Activated CD4-positive, alpha-beta memory T cell treated with anti-CD3 and anti-CD28 coated beads, Interleukin-2, amount 10 ng/mL, durations not matched to agents 7 days and 5 days (primary cell): ENCODE measurements around the gene ICAM1. TPM values are rescaled to one million over a fixed set of nuclear protein-coding genes. Genes with fewer than 3 reads are reported as not detected.
"Not testable (repeated sequence)": the region's sequence is repeated elsewhere in the genome, so short reads cannot be mapped to it uniquely, and the experiment has no call there.

Experiments
- CTCF ChIA-PET: fragments of 350-600 bp; sonication (Branson Sonifier 250); formaldehyde crosslinking; loops from one replicate; lab custom pipeline; 2021; ENCODE audit warnings: antibody characterized with exemption, inconsistent platforms; lab: Charles Lee
- POLR2A ChIA-PET: fragments of 350-600 bp; sonication (Branson Sonifier 250); formaldehyde crosslinking; loops from one replicate; lab custom pipeline; 2021; ENCODE audit warnings: antibody characterized with exemption; lab: Charles Lee
- DNase-seq: peaks from one replicate; pipeline ENCODE4 v3.0.0-alpha.2; 2020
- H3K27ac Mint-ChIP-seq: one replicate; pipeline ENCODE4 v1.8.0; 2021; ENCODE audit warnings: mild to moderate bottlenecking, mixed read lengths
- H3K27me3 Mint-ChIP-seq: one replicate; pipeline ENCODE4 v1.8.0; 2021; ENCODE audit warnings: mixed read lengths
- H3K36me3 Mint-ChIP-seq: one replicate; pipeline ENCODE4 v1.8.0; 2021; ENCODE audit warnings: low read depth, mixed read lengths
- H3K4me1 Mint-ChIP-seq: one replicate; pipeline ENCODE4 v1.8.0; 2021; ENCODE audit warnings: mixed read lengths
- H3K4me3 Mint-ChIP-seq: one replicate; pipeline ENCODE4 v1.8.0; 2021; ENCODE audit warnings: mild to moderate bottlenecking, mixed read lengths
- H3K9me3 Mint-ChIP-seq: one replicate; pipeline ENCODE4 v1.8.0; 2021; ENCODE audit warnings: mixed read lengths
- total RNA-seq, 2 experiments: library from RNA; stranded (reverse); gene quantifications; one replicate each; pipeline ENCODE4 v1.2.3, GENCODE V29; 2021

The ICAM1 gene
- total RNA-seq, 2 experiments from 2014 or later, result 23.8 to 24.3 TPM

DNA sequence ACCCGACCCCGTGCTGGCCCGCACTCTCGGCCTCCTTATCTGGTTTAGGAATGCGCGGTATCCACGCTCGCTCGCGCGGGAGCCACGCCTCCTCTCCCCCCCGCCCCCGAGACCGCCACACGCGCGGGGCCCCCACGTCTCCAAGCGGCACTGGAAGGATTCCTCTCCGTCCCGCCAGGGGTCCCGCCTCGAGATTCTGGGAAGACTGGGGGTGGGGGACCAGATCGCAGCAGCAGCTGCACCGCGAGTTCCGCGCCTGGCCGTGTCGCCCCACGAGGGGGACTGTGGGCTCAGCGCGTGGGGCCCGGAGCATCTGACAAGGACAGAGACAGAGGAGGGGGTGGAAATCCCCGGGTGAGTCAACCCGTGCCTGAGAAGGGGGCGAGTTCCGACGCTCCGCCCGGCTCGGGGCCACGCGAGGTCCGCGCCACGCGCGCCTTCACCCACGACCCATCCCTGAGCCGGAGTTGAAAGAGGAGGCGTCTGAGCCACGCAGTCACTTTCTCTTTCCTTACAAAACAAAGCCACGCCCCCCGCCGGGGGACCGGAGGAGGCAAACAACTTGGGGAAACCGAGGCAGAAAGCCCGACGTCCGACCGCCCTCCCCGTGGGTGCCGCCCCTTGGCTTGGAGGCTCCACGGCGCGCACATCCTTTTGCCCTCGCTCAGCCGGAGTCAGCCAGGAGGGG is 40.6 kb upstream of the ICAM1 start:
- ChIA-PET CTCF (interaction anchor here (5.5 kb wide), 1 partner anchor 20 kb away, joined by 51 read pairs; the partner anchor contains the start of gene MRPL4), POLR2A (interaction anchor here (1.3 to 2.6 kb wide), 3 partner anchors 20 to 38 kb away, joined by 3 to 8 read pairs (median 3); partner anchors contain the start of gene DNMT1)
- Mint-ChIP-seq H3K27me3 (no peaks in the 10 kb centered on the region), H3K36me3 (no peaks in the 10 kb centered on the region), H3K4me1 (peaks cover 17% of the 10 kb centered on the region), H3K4me3 (peak overlapping the region; percentile 86), H3K9me3 (no peaks in the 10 kb centered on the region), H3K27ac (peak overlapping the region; percentile 52)
- DNase-seq, result peak; percentile 50

- ChIA-PET CTCF (interaction anchor here (0.9 to 3.8 kb wide), 4 partner anchors 11 to 36 kb away, joined by 3 to 19 read pairs (median 4); partner anchors contain the start of gene DNMT1), POLR2A (interaction anchor here (1.3 kb wide), 3 partner anchors 19 to 38 kb away, joined by 3 to 4 read pairs (median 3); partner anchors contain the start of gene DNMT1)
Measured at GRCh38 chr19:10230861-10231611, 39.9 kb upstream of the ICAM1 start, which contains the start of gene S1PR2. S1PR2 (minus strand) TSS chr19:10231331; CDS start chr19:10224905, 6,426 bp downstream.

GRCh38 chr19:10231612-10232228 is 39.2 kb upstream of the ICAM1 start:
- Mint-ChIP-seq H3K27me3 (no peaks in the 10 kb centered on the region), H3K4me1 (peaks cover 31% of the 10 kb centered on the region), H3K36me3 (no peaks in the 10 kb centered on the region), H3K27ac (peak overlapping the region; percentile 38), H3K9me3 (no peaks in the 10 kb centered on the region), H3K4me3 (peak overlapping the region; percentile 86)
- POLR2A ChIA-PET, result interaction anchor here (1.3 kb wide), 3 partner anchors 18 to 39 kb away, joined by 3 to 4 read pairs (median 3); partner anchors contain the start of gene DNMT1
- CTCF ChIA-PET, result interaction anchor here (0.9 to 3.8 kb wide), 4 partner anchors 11 to 37 kb away, joined by 3 to 19 read pairs (median 4); partner anchors contain the start of gene DNMT1
- DNase-seq, result no peak

More at GRCh38 chr19:10230861-10231611, 39.9 kb upstream of the ICAM1 start, which contains the start of gene S1PR2:
- Mint-ChIP-seq H3K27ac (peak within 1 kb of the TSS; percentile 52), H3K9me3 (no peaks in the 10 kb centered on the region), H3K27me3 (no peaks in the 10 kb centered on the region), H3K4me1 (peaks cover 24% of the 10 kb centered on the region), H3K4me3 (peak within 1 kb of the TSS; percentile 86), H3K36me3 (no peaks in the 10 kb centered on the region)
- DNase-seq, result peak; percentile 71

GRCh38 chr19:10233946-10234345 is 37.0 kb upstream of the ICAM1 start:
- no peak for DNase-seq
- Mint-ChIP-seq H3K27me3 (no peaks in the 10 kb centered on the region), H3K27ac (no peak overlapping the region), H3K36me3 (no peaks in the 10 kb centered on the region), H3K9me3 (no peaks in the 10 kb centered on the region), H3K4me3 (no peak overlapping the region), H3K4me1 (peaks cover 38% of the 10 kb centered on the region)
- POLR2A ChIA-PET, result no interaction called here
- CTCF ChIA-PET, result interaction anchor here (1.2 to 3.8 kb wide), 2 partner anchors 16 to 60 kb away, joined by 4 to 19 read pairs; no protein-coding TSS in a partner anchor

DNA sequence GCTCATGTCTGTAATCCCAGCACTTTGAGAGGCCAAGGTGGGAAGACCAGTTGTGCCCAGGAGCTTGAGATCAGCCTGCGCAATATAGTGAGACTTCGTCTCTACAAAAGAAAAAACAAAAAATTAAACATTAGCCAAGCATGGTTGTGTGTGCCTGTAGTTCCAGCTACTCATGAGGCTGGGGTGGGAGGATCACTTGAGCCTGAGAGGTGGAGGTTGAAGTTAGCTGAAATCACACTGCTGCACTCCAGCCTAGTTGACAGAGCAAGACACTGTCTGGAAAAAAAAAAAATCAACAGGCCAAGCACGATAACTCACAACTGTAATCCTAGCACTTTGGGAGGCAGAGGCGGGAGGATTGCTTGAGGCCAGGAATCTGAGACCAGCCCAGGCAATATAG is 35.9 kb upstream of the ICAM1 start:
- H3K27ac Mint-ChIP-seq, result peak overlapping the region; percentile 65
- H3K27me3 Mint-ChIP-seq, result no peaks in the 10 kb centered on the region
- ChIA-PET CTCF (interaction anchor here (1.2 to 2.2 kb wide), 3 partner anchors 15 to 61 kb away, joined by 4 to 28 read pairs (median 9); no protein-coding TSS in a partner anchor), POLR2A (interaction anchor here (2.4 kb wide), 1 partner anchor 40 kb away, joined by 21 read pairs; the partner anchor contains the start of gene DNMT1)
- H3K4me1 Mint-ChIP-seq, result peaks cover 31% of the 10 kb centered on the region
- H3K9me3 Mint-ChIP-seq, result no peaks in the 10 kb centered on the region
- no peak for DNase-seq
- H3K36me3 Mint-ChIP-seq, result no peaks in the 10 kb centered on the region
- no peak overlapping the region for H3K4me3 Mint-ChIP-seq

DNA sequence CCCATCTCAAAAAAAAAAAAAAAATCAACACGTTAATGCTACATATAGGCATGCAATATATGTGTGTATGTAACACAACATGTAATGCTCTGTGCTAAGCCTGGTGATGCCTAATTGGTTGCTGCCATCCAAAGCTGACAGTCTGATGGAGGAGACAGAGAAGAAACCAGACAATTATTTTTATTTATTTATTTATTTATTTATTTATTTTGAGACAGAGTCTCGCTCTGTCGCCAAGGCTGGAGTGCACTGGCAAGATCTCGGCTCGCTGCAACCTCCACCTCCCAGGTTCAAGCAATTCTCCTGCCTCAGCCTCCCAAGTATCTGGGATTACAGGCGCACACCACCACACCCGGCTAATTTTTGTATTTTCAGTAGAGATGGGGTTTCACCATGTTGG is 35.5 kb upstream of the ICAM1 start:
- ChIA-PET CTCF (interaction anchor here (1.2 to 2.2 kb wide), 6 partner anchors 11 to 92 kb away, joined by 4 to 28 read pairs (median 6); no protein-coding TSS in a partner anchor), POLR2A (interaction anchor here (0.6 to 2.4 kb wide), 16 partner anchors 8 to 145 kb away, joined by 3 to 21 read pairs (median 4); partner anchors contain the start of genes DNMT1, ICAM1, MRPL4 and TYK2)
- H3K27me3 Mint-ChIP-seq, H3K36me3 Mint-ChIP-seq, H3K9me3 Mint-ChIP-seq, DNase-seq: not testable (repeated sequence)
- H3K4me1 Mint-ChIP-seq, result peaks cover 31% of the 10 kb centered on the region
- peak overlapping the region; percentile 73 for H3K4me3 Mint-ChIP-seq
- peak overlapping the region; percentile 91 for H3K27ac Mint-ChIP-seq

GRCh38 chr19:10237702-10238101 is 33.2 kb upstream of the ICAM1 start:
- Mint-ChIP-seq H3K36me3 (no peaks in the 10 kb centered on the region), H3K27ac (no peak overlapping the region), H3K27me3 (no peaks in the 10 kb centered on the region), H3K4me1 (peaks cover 29% of the 10 kb centered on the region), H3K4me3 (no peak overlapping the region), H3K9me3 (no peaks in the 10 kb centered on the region)
- ChIA-PET CTCF (interaction anchor here (0.7 kb wide), 2 partner anchors 34 to 133 kb away, joined by 3 to 5 read pairs; no protein-coding TSS in a partner anchor), POLR2A (interaction anchor here (2.2 kb wide), 1 partner anchor 33 kb away, joined by 7 read pairs; the partner anchor contains the start of gene ICAM1)
- DNase-seq, result no peak

DNA sequence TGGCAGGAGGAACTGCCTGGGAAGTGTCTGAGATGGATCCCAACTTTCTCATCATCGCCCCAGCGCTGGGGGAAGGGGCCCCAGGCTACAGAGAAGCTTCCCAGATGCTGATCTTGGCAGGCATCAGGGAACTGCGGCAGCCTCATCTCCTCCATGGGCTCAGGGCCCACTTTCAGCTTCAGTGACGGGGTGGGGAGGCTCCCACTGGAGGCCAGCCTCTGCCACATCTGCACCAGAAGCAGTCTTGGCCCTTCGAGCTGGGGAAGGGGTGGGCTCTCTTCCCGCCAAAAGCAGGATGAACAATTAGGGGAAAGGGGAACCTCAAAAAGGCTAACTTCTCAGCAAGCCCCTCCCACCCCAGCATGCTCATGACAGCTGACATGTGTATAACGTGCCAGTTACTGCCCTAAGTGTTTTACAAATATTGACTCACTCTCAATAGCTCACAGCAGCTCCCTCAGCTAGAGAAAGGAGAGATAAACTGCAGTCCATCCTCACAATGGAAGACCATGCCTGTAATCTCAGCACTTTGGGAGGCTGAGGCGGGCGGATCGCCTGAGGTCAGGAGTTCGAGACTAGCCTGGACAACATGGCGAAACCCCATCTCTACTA is 32.6 kb upstream of the ICAM1 start:
- H3K4me3 Mint-ChIP-seq, result no peak overlapping the region
- H3K4me1 Mint-ChIP-seq, result peaks cover 29% of the 10 kb centered on the region

GRCh38 chr19:10241826-10242449 is 29.0 kb upstream of the ICAM1 start:
- H3K9me3 Mint-ChIP-seq, DNase-seq, H3K27me3 Mint-ChIP-seq, POLR2A ChIA-PET, H3K4me3 Mint-ChIP-seq, H3K27ac Mint-ChIP-seq, H3K36me3 Mint-ChIP-seq: not testable (repeated sequence)
- CTCF ChIA-PET, result interaction anchor here (0.7 kb wide), 1 partner anchor 55 kb away, joined by 3 read pairs; no protein-coding TSS in a partner anchor
- peaks cover 13% of the 10 kb centered on the region for H3K4me1 Mint-ChIP-seq

More for the DNA sequence above, 32.6 kb upstream of the ICAM1 start:
- Mint-ChIP-seq H3K27ac (peak overlapping the region; percentile 26), H3K9me3 (no peaks in the 10 kb centered on the region), H3K27me3 (no peaks in the 10 kb centered on the region), H3K36me3 (no peaks in the 10 kb centered on the region)
- ChIA-PET CTCF (interaction anchor here (0.7 to 1.7 kb wide), 3 partner anchors 12 to 919 kb away, joined by 3 to 12 read pairs (median 3); no protein-coding TSS in a partner anchor), POLR2A (no interaction called here)
- DNase-seq, result no peak

GRCh38 chr19:10243606-10244005 is 27.3 kb upstream of the ICAM1 start:
- CTCF ChIA-PET, result no interaction called here
- POLR2A ChIA-PET, result no interaction called here

DNA sequence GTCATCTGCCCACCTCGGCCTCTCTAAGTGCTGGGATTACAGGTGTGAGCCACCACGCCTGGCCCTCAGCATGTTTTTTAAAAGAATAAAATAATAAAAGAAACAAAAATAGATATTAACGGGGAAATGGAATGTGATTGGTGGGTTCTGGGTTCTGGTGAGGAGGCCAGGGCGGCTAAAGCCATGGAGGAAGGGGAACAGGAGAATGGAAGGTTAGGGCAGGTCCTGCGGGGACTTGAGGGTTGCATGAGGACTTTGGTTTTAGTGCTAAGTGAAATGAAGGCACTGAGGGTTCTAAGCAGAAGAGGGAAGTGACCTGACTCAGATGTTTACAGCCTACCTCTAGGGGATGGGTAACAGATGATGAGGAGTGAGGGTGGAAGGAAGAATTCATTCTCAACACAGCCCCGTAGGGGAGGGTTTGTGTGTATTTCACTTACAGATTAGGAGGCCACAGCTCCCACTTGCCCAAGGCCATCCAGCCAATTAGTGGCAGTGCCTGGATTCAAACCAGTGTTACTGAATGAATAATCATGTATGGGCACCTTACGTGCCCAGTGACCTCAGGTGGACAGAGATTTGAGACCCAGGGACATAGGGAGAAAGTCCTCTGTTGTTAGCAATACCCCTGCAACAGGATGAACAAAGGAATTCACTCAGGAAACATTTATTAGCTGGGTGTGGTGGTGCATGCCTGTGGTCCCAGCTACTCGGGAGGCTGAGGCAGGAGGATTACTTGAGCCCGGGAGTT is 25.6 kb upstream of the ICAM1 start:
- no peaks in the 10 kb centered on the region for H3K27me3 Mint-ChIP-seq
- H3K27ac Mint-ChIP-seq, result no peak overlapping the region
- no peak for DNase-seq
- H3K9me3 Mint-ChIP-seq, result no peaks in the 10 kb centered on the region
- H3K36me3 Mint-ChIP-seq, result no peaks in the 10 kb centered on the region
- ChIA-PET CTCF (interaction anchor here (1.0 kb wide), 2 partner anchors 16 to 50 kb away, joined by 3 to 4 read pairs; partner anchors contain the start of gene DNMT1), POLR2A (no interaction called here)
- H3K4me1 Mint-ChIP-seq, result peaks cover 6% of the 10 kb centered on the region
- no peak overlapping the region for H3K4me3 Mint-ChIP-seq

More at GRCh38 chr19:10243606-10244005, 27.3 kb upstream of the ICAM1 start:
- Mint-ChIP-seq H3K27ac (no peak overlapping the region), H3K36me3 (no peaks in the 10 kb centered on the region), H3K27me3 (no peaks in the 10 kb centered on the region), H3K9me3 (no peaks in the 10 kb centered on the region), H3K4me3 (no peak overlapping the region), H3K4me1 (peaks cover 6% of the 10 kb centered on the region)
- DNase-seq, result no peak
